K562 (cell line): Measurements from ENCODE around the gene COASY. TPM values are rescaled to one million over a fixed set of nuclear protein-coding genes. Genes with fewer than 3 reads are reported as not detected.

Source experiments
- FOXO4 ChIP-seq: fragments of 450-650 bp; formaldehyde crosslinking; IDR thresholded peaks from 2 replicates; pipeline ENCODE4 v1.4.0; 2020; ENCODE audit warnings: mild to moderate bottlenecking, moderate library complexity
- MBD1 ChIP-seq: fragments of 250-450 bp; sonication (Bioruptor Pico); IDR thresholded peaks from 2 replicates; pipeline ENCODE4 v1.8.0; 2022; ENCODE audit warnings: inconsistent platforms
- RBM22 ChIP-seq: fragments of 200-400 bp; formaldehyde crosslinking; IDR thresholded peaks from 2 replicates; pipeline ENCODE4 v1.6.1; 2018; ENCODE audit warnings: low read length, low read depth; ENCODE audit not compliant: poor library complexity, severe bottlenecking
- ZNF3 ChIP-seq: fragments of 250-450 bp; sonication (Bioruptor Pico); IDR thresholded peaks from 2 replicates; pipeline ENCODE4 v1.5.0; 2021; ENCODE audit warnings: mild to moderate bottlenecking, moderate library complexity
- polyA plus RNA-seq, 8 experiments: library from polyadenylated mRNA; depleted of rRNA in 4 of 8; stranded (reverse) in 5 of 8; unstranded in 3 of 8; fragments of >200 nt; fragmentation: Nextera tagmentation in 2 of 8; fragmentation: Illumina TruSeq in 1 of 8; extraction: Ambion mirVana in 2 of 8; extraction: Trizol in 1 of 8; gene quantifications; 2 replicates each; pipeline versions ENCODE4 v1.2.1 to v1.2.3, GENCODE V29; 2011 to 2014; ENCODE audit warnings: inconsistent platforms in 1 of 8, missing spikeins in 1 of 8
- total RNA-seq, 7 experiments: library from RNA; depleted of rRNA in 6 of 7; stranded (reverse); fragments of >200 nt in 6 of 7; fragmentation: Illumina TruSeq in 2 of 7; extraction: Trizol in 2 of 7; gene quantifications; 2 replicates each; pipeline versions ENCODE4 v1.2.1 to v1.2.3, GENCODE V29; 2011 to 2021; ENCODE audit warnings: low replicate concordance in 1 of 7

Gene COASY
- total and polyA plus RNA-seq, 9 of the 15 experiments (the other 6 are each of a cell fraction or from before 2014, with no cell fraction given), result 25.4 to 175 (median 62.3) TPM

GRCh38 chr17:42518046-42518754 lies 43.7 kb upstream of the COASY start (continued):
- TF ChIP-seq FOXO4 (CRISPR knock-in tag), result no peak
- no peak for TF ChIP-seq ZNF3 (CRISPR knock-in tag)
- no peak for TF ChIP-seq RBM22
- no peak for TF ChIP-seq MBD1
